Testis (tissue), 2 donors: ENCODE results near the gene NR4A3.

Experiments used
- POLR2A ChIP-seq: fragments of 450-650 bp; IDR thresholded peaks from one replicate; pipeline ENCODE4 v1.6.1; 2017; ENCODE audit warnings: antibody characterized with exemption, mild to moderate bottlenecking, moderate library complexity
- TF ChIP-seq, protein P1 (sequence below), 3 experiments: fragments of 450-650 bp in 2 of 3; fragments of 200-600 bp in 1 of 3; sonication (generic) in 1 of 3; IDR thresholded peaks; one replicate each; pipeline ENCODE4 v1.5.1; 2016 to 2019; ENCODE audit warnings: antibody characterized with exemption in 3 of 3, mild to moderate bottlenecking in 2 of 3, moderate library complexity in 1 of 3

- TF ChIP-seq, protein P1, sequence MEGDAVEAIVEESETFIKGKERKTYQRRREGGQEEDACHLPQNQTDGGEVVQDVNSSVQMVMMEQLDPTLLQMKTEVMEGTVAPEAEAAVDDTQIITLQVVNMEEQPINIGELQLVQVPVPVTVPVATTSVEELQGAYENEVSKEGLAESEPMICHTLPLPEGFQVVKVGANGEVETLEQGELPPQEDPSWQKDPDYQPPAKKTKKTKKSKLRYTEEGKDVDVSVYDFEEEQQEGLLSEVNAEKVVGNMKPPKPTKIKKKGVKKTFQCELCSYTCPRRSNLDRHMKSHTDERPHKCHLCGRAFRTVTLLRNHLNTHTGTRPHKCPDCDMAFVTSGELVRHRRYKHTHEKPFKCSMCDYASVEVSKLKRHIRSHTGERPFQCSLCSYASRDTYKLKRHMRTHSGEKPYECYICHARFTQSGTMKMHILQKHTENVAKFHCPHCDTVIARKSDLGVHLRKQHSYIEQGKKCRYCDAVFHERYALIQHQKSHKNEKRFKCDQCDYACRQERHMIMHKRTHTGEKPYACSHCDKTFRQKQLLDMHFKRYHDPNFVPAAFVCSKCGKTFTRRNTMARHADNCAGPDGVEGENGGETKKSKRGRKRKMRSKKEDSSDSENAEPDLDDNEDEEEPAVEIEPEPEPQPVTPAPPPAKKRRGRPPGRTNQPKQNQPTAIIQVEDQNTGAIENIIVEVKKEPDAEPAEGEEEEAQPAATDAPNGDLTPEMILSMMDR (IDR thresholded peaks at IDR 0.05): no peak
- no peak for TF ChIP-seq POLR2A
These were observed 1.3 kb downstream of the NR4A3 start for GRCh38 chr9:99822806-99823591.
